OCI-LY1 (cell line): ENCODE results near the gene MAP7D3.
A peak's percentile ranks its signal among the peaks of the same experiment; 100 is the strongest.

Experiments used
- H2AFZ ChIP-seq: fragments of 200-600 bp; sonication (generic), shearing (Covaris generic); 2 replicates; pipeline ENCODE4 v1.6.0; 2014; ENCODE audit warnings: antibody characterized with exemption, mild to moderate bottlenecking, low read length
- H3F3A ChIP-seq: fragments of 200-600 bp; sonication (generic), shearing (Covaris generic); 2 replicates; pipeline ENCODE4 v1.6.0; 2014; ENCODE audit warnings: mild to moderate bottlenecking, antibody characterized with exemption, low read length, moderate library complexity; ENCODE audit not compliant: insufficient read depth
- H3K27ac ChIP-seq: fragments of 200-600 bp; sonication (generic); 2 replicates; pipeline ENCODE4 v1.5.1; 2014; ENCODE audit warnings: low read length, mixed run types, mild to moderate bottlenecking, low read depth; ENCODE audit not compliant: poor library complexity, severe bottlenecking
- H3K27me3 ChIP-seq: fragments of 200-600 bp; sonication (generic); 2 replicates; pipeline ENCODE4 v1.6.0; 2014; ENCODE audit warnings: antibody characterized with exemption, mild to moderate bottlenecking, low read length, moderate library complexity; ENCODE audit not compliant: insufficient read depth
- H3K36me3 ChIP-seq: fragments of 200-600 bp; sonication (generic); 2 replicates; pipeline ENCODE4 v1.6.1; 2014; ENCODE audit warnings: mild to moderate bottlenecking, antibody characterized with exemption, low read length, moderate library complexity, mixed read lengths; ENCODE audit not compliant: insufficient read depth
- H3K4me1 ChIP-seq: fragments of 200-600 bp; sonication (generic); 2 replicates; pipeline ENCODE4 v1.5.1; 2014; ENCODE audit warnings: mild to moderate bottlenecking, low read length, moderate library complexity; ENCODE audit not compliant: insufficient read depth, severe bottlenecking
- H3K4me2 ChIP-seq: fragments of 200-600 bp; sonication (generic), shearing (Covaris generic); 2 replicates; pipeline ENCODE4 v1.6.1; 2014; ENCODE audit warnings: low read length
- H3K4me3 ChIP-seq: fragments of 200-600 bp; sonication (generic); 2 replicates; pipeline ENCODE4 v1.5.1; 2014; ENCODE audit warnings: low read length, low read depth, mild to moderate bottlenecking, mixed read lengths; ENCODE audit not compliant: poor library complexity, severe bottlenecking
- H3K79me2 ChIP-seq: fragments of 200-600 bp; shearing (Covaris generic); 2 replicates; pipeline ENCODE4 v1.6.1; 2016; ENCODE audit warnings: mixed run types, low read length, mixed read lengths; ENCODE audit not compliant: insufficient read depth
- H3K9ac ChIP-seq: fragments of 200-600 bp; sonication (generic), shearing (Covaris generic); 2 replicates; pipeline ENCODE4 v1.6.1; 2014; ENCODE audit warnings: mild to moderate bottlenecking, low read length, mixed read lengths
- H3K9me2 ChIP-seq: fragments of 200-600 bp; sonication (generic), shearing (Covaris generic); 2 replicates; pipeline ENCODE4 v1.6.1; 2014; ENCODE audit warnings: low read depth, mild to moderate bottlenecking, low read length, mixed read lengths
- H3K9me3 ChIP-seq: fragments of 200-600 bp; shearing (Covaris generic); 2 replicates; pipeline ENCODE4 v1.6.1; 2014; ENCODE audit warnings: low read length, mixed read lengths
- H4K20me1 ChIP-seq: fragments of 200-600 bp; sonication (generic), shearing (Covaris generic); 2 replicates; pipeline ENCODE4 v1.6.0; 2016; ENCODE audit warnings: mild to moderate bottlenecking, low read length; ENCODE audit not compliant: insufficient read depth
- CTCF ChIP-seq: fragments of 200-600 bp; sonication (generic), shearing (Covaris generic); IDR thresholded peaks from 2 replicates; pipeline ENCODE4 v1.5.1; 2017; ENCODE audit warnings: mild to moderate bottlenecking, antibody characterized with exemption, low read length, moderate library complexity, mixed read lengths
- EZH2 ChIP-seq: fragments of 200-600 bp; sonication (generic), shearing (Covaris generic); IDR thresholded peaks from 2 replicates; pipeline ENCODE4 v1.8.0; 2017; ENCODE audit warnings: borderline replicate concordance, mixed run types, mild to moderate bottlenecking, antibody characterized with exemption, low read length, moderate library complexity, mixed read lengths

Gene MAP7D3

DNA sequence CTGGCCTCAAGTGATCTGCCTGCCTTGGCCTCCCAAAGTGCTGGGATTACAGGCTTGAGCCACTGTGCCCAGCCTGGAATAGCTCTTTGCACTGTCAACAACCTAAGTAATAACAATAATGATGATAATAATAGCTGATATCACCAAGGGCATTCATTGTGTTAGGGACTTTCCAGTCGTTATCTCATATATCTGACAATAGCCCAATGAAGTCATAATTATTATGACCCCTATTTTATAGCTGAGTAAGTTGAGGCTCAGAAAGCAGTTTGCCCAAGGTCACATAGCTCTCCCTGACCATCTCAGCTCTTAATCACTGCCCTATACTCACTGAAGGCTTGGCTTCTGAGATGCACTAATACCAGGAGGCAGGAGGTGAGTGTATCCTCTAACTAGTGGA, 18.7 kb upstream of the MAP7D3 start:
- TF ChIP-seq CTCF: no peak
- TF ChIP-seq EZH2: no peak

DNA sequence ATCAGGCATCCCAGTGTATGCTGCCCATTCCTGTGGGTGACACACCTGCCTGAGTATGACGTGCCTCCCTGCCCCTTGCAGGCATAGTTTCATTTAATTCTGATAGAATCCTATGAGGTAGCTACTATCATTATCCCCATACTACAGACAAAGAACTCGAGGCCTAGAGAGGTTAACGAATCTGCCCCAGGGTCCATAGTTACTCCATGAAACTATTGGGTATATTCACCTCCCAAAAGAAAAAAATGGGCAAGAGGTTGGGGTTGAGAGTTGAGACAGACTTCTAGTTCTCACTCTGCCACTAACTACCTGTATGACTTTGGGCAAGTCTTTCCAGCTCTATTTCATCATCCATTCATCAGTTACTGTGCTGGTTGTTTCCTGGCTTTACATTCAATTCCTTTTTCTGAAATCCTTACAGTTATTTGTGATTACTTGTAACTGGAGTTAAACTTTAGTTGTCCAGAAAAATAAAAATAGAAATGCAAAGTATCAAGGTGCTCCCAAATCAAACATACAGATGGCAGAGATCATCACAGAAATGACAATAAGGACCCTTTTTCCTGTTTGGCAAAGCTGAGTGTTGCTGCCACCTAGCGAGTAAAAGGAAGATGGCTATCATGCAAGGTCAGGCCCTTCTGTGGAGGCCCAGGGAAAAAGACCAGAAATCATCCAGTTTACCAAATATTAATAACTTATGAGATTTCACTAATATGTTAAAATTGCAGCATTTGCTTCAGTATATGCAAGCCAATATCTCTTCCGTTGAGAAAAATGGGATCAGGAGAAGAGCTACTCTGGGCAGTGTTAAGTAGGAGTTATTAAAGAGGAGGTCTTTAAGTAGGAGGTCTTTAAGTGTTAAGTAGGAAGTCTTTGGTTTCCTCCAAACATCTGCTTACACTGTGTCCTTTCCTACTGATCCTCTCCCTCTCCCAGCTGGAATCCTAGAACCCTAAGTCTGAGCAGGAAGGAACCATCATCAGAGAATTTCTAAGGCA, 17.1 kb upstream of the MAP7D3 start:
- no peak overlapping the region for H3K4me3 ChIP-seq
- no peak overlapping the region for H3K27ac ChIP-seq
- no peaks in the 10 kb centered on the region for H3K27me3 ChIP-seq
- no peak overlapping the region for H2AFZ ChIP-seq
- no peaks in the 10 kb centered on the region for H3K9me3 ChIP-seq
- H3K4me1 ChIP-seq: peaks cover 7% of the 10 kb centered on the region
- TF ChIP-seq CTCF: peak; percentile 65
- TF ChIP-seq EZH2: no peak
- no peak overlapping the region for H3K4me2 ChIP-seq
- no peaks in the 10 kb centered on the region for H4K20me1 ChIP-seq
- no peaks in the 10 kb centered on the region for H3K9me2 ChIP-seq
- H3K79me2 ChIP-seq: no peaks in the 10 kb centered on the region
- no peaks in the 10 kb centered on the region for H3K36me3 ChIP-seq
- H3F3A ChIP-seq: no peaks in the 10 kb centered on the region
- no peak overlapping the region for H3K9ac ChIP-seq

More for the DNA sequence above, 18.7 kb upstream of the MAP7D3 start:
- Histone ChIP-seq H3K9me3 (no peaks in the 10 kb centered on the region), H3K36me3 (no peaks in the 10 kb centered on the region), H3K27me3 (no peaks in the 10 kb centered on the region), H3K4me1 (peaks cover 7% of the 10 kb centered on the region), H3K79me2 (no peaks in the 10 kb centered on the region), H3K4me3 (no peak overlapping the region), H3F3A (no peaks in the 10 kb centered on the region), H3K27ac (no peak overlapping the region), H3K4me2 (no peak overlapping the region), H4K20me1 (no peaks in the 10 kb centered on the region), H2AFZ (no peak overlapping the region), H3K9me2 (no peaks in the 10 kb centered on the region), H3K9ac (no peak overlapping the region)

GRCh38 chrX:136266828-136267227, 15.6 kb upstream of the MAP7D3 start:
- Histone ChIP-seq H3K9me3 (no peaks in the 10 kb centered on the region), H3K27ac (no peak overlapping the region), H3K27me3 (no peaks in the 10 kb centered on the region), H2AFZ (no peak overlapping the region), H3K4me3 (no peak overlapping the region), H3K4me1 (peaks cover 7% of the 10 kb centered on the region), H3K9me2 (no peaks in the 10 kb centered on the region), H4K20me1 (no peaks in the 10 kb centered on the region), H3K4me2 (no peak overlapping the region), H3K36me3 (no peaks in the 10 kb centered on the region), H3K79me2 (no peaks in the 10 kb centered on the region), H3K9ac (no peak overlapping the region), H3F3A (no peaks in the 10 kb centered on the region)
- no peak for TF ChIP-seq EZH2
- TF ChIP-seq CTCF: no peak
